GM12874 (cell line): ENCODE results near the gene TET2.

ENCODE experiments used
- CTCF ChIP-seq: IDR thresholded peaks from 2 replicates; pipeline ENCODE4 v1.5.1; 2011; ENCODE audit warnings: low read depth, mild to moderate bottlenecking, control low read depth, low read length, moderate library complexity; ENCODE audit not compliant: insufficient read depth

The TET2 gene

GRCh38 chr4:105279314-105279713 lies 132.6 kb downstream of the TET2 start:
- TF ChIP-seq CTCF: no peak

GRCh38 chr4:105280338-105281123 lies 133.9 kb downstream of the TET2 start:
- no peak for TF ChIP-seq CTCF

GRCh38 chr4:105281124-105281415 lies 134.4 kb downstream of the TET2 start:
- no peak for TF ChIP-seq CTCF

- TF ChIP-seq CTCF: no peak
These were observed 135.8 kb downstream of the TET2 start for GRCh38 chr4:105282489-105282888.

GRCh38 chr4:105283501-105283900 lies 136.8 kb downstream of the TET2 start:
- no peak for TF ChIP-seq CTCF

- TF ChIP-seq CTCF: no peak
These were observed 141.4 kb downstream of the TET2 start for GRCh38 chr4:105288121-105288520.

- TF ChIP-seq CTCF: no peak
These were observed 145.2 kb downstream of the TET2 start for GRCh38 chr4:105291925-105292324.
